Right hindlimb (tissue), 1 donor: ENCODE data around the gene PTPN21.

ENCODE experiments used
- DNase-seq: peaks from one replicate; pipeline ENCODE4 v3.0.0-alpha.2; 2018

The PTPN21 gene

DNA sequence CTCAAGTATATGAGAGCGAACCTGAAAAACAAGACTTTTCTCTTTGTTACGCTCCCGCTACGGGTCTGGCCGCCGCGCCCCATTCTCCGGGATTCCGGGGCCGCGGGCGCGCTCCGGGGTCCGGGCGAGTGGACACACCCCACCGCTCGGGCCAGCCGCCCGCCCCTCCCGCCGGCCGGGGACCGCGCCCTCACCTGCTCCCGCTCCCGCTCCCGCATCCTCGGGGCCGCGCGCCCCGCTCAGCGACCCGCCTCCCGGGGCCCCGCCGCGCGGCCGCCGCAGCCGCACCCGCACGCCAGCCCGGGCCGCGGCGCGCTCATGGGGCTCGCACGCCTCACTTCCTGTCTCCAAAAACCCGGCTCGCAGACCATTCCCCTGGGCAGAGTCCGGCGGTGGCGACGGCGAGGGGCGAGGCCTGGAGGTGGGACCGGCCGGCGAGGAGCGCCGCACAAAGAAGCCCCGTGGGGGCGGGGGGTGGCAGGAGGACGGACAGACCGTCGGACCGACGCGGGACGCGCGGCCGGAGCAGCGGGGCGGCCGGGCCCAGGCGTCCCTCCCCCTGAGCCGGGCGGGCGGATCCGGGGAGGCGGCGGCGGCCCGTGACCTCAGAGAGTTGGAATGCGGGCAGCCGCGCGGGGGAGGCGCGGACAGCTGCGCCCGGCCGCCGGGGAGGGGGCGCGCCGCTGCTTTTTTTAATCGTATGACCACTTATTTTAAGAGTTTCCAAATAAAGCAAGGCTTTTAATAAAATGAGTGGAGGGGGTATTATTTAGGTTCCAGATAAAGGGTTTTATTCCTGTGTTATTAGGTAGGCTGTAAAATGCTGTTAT lies at the start of gene PTPN21:
Gene PTPN21, minus strand, starts transcription at position 551 of the 830 bp plus-strand sequence. CDS start 4,590 bp downstream, outside the sequence.
- DNase-seq = peak; percentile 87

DNA sequence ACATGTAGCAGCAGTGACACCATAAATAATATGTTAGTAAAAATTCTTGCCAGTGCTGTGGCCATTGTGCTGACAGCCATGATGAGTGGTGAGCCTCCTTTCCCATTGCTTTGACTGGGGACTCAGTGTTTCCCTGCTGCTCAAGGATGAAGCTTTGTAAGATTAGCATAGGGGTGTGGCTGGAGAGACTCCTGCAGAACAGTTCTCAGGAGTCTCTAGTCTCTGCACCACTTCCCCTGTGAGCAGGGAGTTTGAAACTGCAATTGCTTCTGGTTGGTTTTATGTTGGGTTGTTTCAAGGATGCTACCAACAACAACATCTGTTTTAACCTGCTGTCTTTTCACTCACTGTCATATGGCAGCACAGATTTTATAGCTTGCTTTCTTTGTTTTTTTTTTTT lies 49.4 kb upstream of the PTPN21 start:
- DNase-seq = no peak

DNA sequence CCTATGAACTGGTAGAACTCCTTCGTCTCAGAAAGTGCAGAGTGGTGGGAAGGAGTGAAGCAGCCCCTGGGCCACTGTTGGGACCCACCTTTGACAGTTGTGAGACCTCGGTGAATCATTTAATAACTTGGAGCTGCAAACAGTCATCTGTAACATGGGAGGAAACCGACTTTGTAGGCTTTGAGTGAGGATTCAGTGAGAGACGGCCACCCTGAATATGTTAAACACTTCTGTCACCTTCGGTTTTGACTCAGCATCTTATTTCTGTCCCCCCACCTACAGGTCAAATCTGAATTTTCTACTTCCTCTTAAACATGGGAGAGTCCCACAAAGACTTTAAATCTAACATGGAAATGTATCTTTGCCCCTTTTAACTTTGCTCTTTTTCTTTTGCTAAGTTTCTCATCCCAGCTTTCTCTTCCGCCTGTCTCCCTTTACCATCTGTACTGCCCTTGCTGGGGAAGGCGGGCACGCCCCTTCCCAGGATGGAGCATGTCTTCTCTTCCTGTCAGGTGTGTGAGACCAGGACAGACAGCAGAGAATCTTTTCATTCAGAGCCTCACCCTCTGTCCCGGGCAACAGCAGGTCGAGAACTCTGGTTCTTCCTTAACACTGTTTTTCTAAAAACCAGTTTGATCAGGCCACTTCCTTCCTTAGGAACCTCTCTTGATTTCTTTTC lies 45.1 kb upstream of the PTPN21 start:
- no peak for DNase-seq

DNA sequence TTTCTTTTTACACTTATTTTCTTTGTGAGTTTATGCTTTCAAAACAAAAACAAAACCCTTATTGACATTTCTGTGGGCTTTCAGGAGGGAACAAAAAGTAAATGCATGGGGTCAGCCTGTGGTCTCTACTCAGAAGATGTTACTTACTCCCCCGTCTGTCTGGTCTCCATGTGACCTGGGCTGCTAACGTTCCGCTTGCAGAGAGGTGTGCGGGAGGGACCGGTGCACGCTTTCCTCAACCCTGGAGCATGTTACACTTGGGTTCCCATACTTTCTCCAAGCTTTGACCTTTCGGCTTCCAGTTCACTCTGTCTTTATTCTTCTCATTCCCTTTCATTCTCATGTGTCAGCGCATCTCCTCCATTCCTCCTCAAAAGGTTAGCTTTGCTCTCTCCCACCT lies 44.5 kb upstream of the PTPN21 start:
- no peak for DNase-seq

DNA sequence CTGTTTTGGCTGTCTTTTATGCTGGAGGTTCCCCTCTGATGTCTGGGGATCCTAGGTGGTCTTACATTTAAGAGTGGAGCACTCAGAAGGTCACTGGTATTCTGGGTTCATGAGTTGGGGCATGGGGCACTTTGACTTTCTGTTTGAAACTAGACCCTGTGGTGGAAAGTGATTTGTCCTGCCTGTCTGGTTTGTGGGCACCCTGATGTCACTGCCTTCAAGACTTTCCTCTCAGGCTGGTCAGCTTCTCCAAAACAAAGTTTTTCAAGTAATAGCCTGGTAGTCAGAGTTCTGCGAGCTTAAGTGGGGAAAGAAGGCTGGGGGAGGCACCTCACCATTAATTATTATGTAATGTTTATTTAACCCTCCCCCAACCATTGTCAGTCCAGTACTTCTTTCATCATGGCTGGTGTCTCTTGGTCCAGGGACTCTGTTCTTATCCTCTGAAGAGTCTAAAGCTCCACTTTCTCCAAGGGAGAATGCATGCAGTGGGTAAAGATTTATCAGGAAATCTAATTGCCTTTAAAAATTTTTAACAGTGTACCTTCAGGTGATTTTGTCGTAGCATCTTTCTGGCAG lies 43.4 kb upstream of the PTPN21 start:
- no peak for DNase-seq

DNA sequence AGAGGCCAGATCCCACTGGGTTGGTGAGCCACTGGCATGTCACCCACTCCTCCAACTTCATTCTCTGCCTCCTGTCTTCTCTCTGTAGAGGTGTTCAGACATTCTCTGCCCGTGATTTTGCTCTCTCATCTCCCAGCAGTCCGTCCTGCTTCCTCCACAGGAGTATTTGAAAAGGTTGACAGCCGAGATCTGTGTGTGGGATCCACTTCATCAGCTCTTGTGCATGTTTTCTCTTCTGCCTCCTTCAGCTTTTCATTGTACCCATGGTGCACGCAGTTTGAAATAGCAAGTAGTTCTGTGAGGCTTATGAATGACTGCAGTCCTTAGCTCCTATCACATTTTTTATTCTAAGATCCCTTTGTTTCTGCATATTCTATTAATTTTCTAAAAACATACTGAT lies 42.8 kb upstream of the PTPN21 start:
- DNase-seq = no peak

DNA sequence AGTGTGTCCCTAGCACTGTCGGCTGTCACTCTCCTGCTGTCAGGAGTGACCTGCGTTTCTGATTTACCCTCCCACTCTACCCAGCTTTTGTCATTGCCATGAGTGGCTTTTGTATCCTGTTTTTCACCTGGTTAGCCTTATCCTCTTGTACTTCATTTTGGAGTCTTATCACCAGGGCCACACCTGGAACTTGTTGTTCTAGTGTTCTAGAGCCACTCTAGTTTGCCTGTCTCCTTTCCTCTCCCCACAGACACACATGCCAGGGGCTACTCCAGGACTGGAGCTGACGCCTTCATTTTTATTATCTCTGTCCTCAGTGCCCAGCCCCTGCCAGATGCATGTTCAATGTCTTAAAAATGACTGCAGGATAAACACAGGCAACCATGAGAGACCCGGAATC lies 42.2 kb upstream of the PTPN21 start:
- DNase-seq = no peak

DNA sequence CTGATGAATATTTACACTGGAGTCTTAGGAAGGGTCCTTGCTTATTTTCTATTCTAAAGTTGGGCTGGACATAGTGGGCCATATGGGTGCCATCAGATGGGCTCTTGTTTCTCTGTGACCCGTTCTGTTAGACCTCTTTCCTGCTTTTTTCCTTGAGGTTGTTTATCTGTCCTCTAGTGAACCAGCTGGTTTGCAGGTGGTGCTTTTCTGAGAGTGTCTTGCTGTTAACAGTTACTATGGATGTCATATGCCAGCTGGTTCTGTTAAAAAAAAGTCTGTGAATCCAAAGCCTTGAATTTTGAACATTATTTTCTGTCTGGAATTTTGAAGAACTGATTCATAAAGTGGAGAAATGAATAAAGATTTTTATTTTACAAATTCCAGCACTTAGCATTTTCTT lies 37.2 kb upstream of the PTPN21 start:
- DNase-seq = no peak

DNA sequence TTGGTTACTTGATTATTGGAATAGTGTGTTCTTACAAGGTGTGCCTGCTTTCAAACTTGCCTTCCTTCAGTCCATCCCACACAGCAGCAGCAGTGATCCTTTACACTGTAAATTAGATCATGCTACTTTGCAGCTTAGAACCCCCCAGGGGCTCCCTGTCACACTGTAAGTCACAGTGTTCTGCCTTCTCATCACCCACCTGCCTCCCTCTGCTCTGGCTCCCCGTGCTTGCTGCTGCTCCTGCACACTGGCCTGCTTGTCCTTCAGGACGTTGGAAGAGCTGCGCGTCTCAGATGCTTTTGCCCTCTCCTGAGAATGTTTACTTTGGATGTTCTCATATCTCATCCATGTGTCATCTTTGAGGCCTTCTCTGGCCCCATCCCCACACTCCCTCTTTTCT lies 35.4 kb upstream of the PTPN21 start:
- no peak for DNase-seq

DNA sequence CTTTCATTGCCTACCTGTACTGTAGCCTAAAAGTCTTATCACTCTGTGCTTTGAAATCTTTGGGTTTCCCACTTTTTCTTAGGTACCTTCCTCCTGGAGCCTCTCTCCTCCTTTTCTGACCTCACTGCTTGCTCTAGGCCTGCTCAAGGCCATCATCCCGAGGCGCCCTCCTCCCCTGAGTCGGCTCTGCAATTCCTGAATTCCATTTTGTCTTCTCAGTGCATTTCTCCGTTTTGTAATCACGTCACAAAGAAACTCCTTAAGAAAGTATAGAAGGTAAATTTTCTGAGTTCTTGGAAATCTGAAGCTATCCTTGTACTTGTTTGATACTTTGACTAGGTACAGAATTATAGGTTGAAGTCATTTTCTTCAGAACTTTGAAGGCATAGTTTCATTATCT lies 33.3 kb upstream of the PTPN21 start:
- no peak for DNase-seq

DNA sequence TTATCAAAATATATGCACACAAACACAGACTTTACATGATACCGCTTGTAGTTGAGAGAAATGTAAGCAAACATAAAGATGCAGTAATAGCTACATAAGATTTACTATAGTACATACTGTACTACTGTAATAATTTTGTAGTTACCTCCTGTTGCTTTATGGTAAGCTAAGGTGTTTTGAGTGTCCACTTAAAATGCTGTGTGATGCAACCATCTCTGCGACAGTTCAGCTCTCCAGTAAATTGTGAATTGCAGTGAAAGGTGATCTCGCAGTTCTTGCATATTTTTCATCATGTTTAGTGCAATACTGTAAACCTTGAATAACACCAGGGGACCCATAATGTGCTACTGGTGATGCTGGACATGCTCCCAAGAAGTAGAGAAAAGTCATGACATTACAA lies 29.6 kb upstream of the PTPN21 start:
- DNase-seq = no peak

DNA sequence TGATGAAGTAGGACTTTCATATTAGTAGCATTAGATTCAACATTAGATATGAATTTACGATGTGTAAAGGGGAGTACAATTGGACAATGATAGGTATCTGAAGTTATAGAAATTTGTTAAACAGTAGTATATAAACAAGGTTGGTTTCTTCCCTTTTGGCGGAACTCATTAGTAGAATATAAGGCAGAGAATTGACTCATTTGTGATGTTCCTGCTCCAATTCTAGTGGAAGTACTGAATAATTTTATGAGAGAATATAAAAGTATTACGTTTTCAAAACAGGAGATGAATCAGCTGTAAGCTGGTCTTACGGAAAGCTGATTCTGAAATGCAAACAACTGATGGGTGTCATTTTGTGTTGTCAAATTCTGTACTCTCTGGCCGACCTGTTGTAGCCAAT lies 21.4 kb upstream of the PTPN21 start:
- DNase-seq = no peak

DNA sequence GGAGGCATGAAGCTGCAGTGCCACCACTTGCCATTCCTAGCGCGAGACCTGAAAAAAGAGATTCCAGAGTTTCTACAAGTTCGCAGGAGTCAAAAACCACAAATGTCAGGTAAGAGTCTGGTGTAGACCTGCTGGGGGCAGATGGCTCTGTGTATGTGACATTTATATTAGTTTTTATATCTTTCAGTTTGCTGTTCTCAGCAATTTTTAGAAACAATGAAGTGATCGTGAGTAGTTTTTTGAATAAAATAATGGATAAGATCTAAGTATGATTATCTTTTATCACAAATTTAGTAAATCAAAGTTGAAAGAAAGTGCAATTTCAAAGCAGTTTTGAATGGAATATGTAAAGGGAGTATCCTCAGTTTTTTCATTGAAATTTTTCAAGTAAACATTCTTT lies 17.3 kb upstream of the PTPN21 start:
- DNase-seq = no peak

DNA sequence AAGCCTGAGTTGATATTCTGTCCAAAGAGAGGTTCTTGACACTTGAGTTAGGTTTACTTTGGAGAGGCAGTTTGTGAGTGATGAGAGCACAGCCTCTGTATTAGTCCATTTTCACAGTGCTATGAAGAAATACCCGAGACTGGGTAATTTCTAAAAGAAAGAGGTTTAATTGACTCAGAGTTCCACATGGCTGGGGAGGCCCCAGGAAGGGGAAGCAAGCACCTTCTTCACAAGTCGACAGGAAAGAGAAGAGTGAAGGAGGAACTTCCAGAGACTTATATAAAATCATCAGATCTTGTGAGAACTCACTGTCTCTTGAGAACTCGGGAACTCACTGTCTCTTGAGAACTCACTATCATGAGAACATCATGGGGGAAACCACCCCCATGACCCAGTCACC lies 13.4 kb upstream of the PTPN21 start:
- DNase-seq = no peak

DNA sequence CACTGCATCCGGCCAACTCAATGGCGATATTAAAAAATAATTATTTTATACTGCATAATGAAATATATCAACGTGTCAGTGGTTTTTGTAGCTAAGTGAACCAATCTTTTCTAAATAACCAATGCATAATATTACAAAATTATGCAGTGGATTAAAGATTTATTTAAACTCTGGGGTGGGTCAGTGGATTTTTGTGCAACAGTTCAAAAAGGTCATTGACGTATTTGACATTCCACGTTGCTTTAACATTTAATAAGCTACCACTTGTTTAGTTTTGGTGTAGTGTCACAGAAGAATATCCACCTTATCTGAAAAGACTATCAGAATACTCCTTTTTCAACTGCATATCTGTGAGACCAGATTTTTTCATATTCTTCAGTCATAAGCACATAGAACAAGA lies 10.6 kb upstream of the PTPN21 start:
- DNase-seq = no peak

DNA sequence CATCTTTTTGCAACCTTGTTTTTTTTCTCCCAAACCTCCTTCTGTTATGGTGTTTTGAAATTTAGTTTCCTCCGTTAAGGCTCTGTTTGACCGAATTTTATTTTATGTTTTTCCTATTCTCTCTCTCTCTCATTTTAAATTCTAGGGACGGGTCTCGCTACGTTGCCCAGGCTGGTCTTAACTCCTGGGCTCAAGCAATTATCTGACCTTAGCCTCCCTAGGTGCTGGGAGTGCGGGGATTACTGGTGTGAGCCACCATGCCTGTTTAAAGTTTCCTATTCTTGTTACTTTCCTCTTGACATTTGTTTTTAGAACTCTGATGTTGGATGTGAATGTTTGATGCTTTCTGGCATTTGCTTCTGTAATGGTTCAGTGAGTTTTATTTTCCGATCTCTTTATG lies 9.0 kb upstream of the PTPN21 start:
- no peak for DNase-seq

DNA sequence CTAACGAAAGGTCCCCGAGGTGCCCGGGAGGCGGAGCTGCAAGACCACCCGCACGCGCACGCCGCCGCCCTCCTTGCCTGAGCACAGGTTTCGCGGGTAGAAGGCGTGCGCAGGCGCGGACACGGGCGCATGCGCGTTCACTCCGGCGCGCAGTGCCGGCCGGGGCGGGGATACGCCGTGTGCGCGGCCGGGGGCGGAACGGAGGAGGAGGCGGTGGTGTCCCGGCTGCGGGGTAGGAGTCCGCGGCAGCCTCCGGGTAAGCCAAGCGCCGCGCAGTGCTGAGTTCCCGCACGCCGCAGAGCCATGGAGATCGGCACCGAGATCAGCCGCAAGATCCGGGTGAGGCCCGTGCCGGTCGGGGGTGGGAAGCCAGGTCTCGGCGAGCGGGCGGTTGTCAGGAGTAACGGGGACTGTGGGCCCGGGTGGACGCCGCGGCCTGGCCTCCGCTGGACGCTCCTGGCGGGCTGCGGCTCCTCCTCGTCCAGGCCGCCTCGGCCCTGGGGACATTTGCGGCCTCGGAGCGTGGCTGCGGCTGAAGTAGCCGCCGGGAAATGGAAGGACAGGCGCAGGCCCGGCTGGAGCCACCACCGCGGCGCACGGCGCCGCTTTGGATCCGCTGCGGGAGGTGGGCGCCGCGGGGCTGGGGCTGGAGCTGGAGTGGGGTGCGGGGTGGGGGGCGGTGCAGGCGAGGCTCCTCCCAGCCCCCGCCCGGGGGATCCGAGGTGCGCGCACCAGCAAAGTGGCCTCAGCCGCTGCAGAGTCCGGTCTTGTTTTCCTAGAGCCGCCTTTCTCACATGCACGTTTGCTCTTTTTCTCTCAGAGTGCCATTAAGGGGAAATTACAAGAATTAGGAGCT lies 8.3 kb upstream of the PTPN21 start, which contains the start of gene ZC3H14:
Gene ZC3H14, plus strand, starts transcription at position 207 of the 856 bp plus-strand sequence. Its CDS starts 97 bp downstream, at position 304.
- DNase-seq = peak; percentile 93

DNA sequence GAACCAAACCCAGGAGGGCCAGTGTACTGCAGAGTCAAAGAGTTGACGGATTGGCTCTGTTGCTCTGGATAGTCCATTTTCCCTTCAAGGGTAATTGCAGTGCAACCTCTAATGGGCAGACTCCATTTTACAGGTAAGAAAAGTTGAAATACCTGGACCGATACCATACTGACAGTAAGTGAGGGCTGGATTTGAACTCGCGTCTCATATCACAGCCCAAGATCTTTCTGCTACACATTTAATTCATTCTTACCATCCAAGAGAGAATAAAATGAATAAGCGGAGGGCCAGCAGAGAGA lies 7.7 kb upstream of the PTPN21 start:
- DNase-seq = no peak

DNA sequence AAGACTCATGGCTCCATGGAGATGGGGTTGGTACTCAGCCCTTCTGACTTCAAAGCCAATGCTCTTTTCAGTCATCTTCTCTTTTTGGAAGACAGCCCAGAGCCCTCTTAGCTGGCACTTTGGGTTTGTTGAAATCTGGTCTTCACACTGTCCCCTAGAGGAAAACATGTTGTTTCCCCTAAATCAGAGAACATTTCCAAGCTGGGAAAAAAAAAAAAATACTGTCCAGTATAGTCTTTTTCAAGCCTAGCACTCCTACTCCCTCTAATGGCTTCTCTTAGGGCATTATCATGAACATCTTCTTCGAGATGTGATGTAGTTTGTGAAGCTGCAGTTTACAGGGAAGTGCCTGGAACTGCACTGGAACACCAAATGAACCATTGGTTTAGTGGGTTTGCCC lies 5.0 kb upstream of the PTPN21 start:
- no peak for DNase-seq

DNA sequence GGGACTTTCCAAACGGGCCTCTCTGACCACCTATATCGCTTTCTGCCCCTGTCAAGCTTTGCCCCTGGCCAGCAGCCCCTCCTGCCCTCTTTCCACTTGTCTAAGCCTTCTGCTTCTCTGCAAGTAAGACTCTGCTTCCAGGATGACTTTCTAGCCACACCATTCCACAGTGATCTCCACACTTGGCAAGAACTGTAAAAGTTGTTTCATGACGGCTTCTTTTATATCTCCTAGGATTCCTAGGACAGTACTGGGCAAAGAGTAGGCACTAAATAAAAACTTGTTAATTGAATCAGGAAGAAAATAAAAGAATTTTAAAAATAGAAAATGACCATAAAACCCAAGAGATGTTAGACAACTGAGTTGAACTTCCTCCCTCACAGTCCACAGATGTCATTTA lies 1.8 kb upstream of the PTPN21 start:
- no peak for DNase-seq

DNA sequence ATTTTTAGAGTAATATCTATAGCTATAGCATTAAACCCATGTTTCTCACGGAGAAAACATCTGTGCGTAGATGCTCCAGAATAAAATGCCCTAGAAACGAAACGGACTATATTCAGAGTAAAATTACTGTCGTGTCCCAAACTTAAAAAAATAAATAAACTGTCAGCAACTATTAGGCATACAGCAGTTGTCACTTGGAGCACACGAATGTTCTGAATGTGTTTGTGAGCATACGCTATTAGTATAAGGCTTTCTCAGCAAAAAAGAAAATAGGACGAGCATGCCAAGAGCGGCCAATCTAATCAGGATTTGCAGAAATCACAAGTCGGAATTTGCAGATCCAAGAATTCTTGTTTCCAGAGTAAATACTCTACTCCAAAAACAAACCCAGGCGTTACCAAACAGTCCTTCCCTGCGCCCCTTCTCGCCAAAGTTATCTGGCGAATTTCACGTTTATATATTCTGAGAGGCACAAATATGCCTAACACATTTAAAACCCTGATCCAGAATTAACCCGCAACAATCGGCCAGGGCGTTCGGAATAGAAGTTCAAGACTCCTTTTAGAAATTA lies 836 bp downstream of the PTPN21 start:
- DNase-seq = peak; percentile 48

DNA sequence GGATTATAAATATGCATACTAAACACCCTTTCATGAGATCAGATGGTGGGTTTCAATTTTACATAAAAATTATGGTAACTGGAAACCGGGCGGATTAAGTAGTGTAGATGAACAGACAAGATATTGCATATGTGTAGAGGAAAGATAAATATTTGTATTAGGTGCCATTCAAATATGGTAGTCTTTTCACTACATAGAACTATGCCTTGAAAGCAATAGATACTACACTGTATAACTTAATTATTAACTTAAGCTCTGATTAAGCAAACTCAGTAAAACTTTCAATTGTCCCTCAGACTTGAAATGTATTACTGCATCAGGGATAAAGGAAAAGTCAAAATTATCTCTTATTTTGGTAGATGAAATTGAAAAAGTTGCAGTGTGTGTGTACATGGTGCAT lies 1.9 kb downstream of the PTPN21 start:
- DNase-seq = no peak

DNA sequence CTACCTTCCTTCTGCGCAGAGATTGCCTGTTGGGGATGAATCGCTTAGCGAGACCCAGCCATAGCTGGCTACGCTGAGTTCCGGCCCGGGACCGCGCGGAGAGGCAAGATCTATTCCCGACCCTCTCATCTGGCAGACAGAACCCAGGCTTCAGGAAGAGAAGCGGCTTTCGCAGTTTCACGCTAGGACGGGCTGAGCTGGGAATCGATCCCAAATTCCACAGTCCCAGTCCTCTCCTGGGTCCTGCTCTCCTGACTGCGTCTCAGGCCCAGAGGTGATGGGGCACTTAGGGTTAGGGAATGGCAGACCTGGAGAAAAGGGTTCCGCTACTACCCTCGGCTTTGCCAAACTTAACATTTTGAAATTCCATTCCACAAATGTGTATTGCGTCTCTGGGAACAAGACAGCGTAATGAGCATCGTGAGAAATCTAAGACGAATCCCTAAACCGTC lies 2.8 kb downstream of the PTPN21 start:
- DNase-seq = peak; percentile 49
